Kidney tubule cell (primary cell): ENCODE results near the gene PRR33.

ENCODE experiments used
- DNase-seq: peaks from one replicate; pipeline ENCODE4 v3.0.0-alpha.2; 2018; ENCODE audit warnings: low spot score

PRR33 gene

GRCh38 chr11:1847006-1847735 lies 44.5 kb downstream of the PRR33 start:
- DNase-seq: no peak

GRCh38 chr11:1846453-1846932 lies 45.2 kb downstream of the PRR33 start:
- no peak for DNase-seq

- DNase-seq: no peak
Observed at GRCh38 chr11:1845561-1846452, 45.9 kb downstream of the PRR33 start.

- DNase-seq: no peak
Observed at GRCh38 chr11:1845095-1845429, 46.6 kb downstream of the PRR33 start.

GRCh38 chr11:1844221-1845094 lies 47.2 kb downstream of the PRR33 start:
- no peak for DNase-seq

- DNase-seq: no peak
Observed at GRCh38 chr11:1843796-1844195, 47.9 kb downstream of the PRR33 start.

GRCh38 chr11:1843098-1843473 lies 48.6 kb downstream of the PRR33 start:
- DNase-seq: no peak

GRCh38 chr11:1842149-1843097 lies 49.3 kb downstream of the PRR33 start:
- DNase-seq: no peak

- DNase-seq: no peak
Observed at GRCh38 chr11:1841511-1842148, 50.1 kb downstream of the PRR33 start.

- no peak for DNase-seq
Observed at GRCh38 chr11:1840780-1841480, 50.8 kb downstream of the PRR33 start.

- no peak for DNase-seq
Observed at GRCh38 chr11:1839924-1840779, 51.5 kb downstream of the PRR33 start.

GRCh38 chr11:1839204-1839923 lies 52.3 kb downstream of the PRR33 start:
- no peak for DNase-seq

- no peak for DNase-seq
Observed at GRCh38 chr11:1838426-1839144, 53.1 kb downstream of the PRR33 start, which contains the start of gene TNNI2. TSS of gene TNNI2 (plus strand) at chr11:1838981. CDS start at chr11:1839697, 716 bp downstream.
